Tibial nerve (tissue), 4 donors: ENCODE results near the gene PPM1L. TPM values are rescaled to one million over a fixed set of nuclear protein-coding genes. Genes with fewer than 3 reads are reported as not detected.

Experiments
- DNase-seq, 2 donors: peaks; one replicate each; pipeline ENCODE4 v3.0.0-alpha.2; 2019; ENCODE audit warnings: low spot score in 2 of 2
- H3K27ac ChIP-seq, 4 donors: fragments of 200-600 bp; sonication (generic) in 3 of 4; one replicate each; pipeline ENCODE4 v1.5.1; 2017 to 2019; ENCODE audit warnings: mild to moderate bottlenecking in 1 of 4
- H3K27me3 ChIP-seq, 2 donors: fragments of 200-600 bp; sonication (generic) in 1 of 2; one replicate each; pipeline versions ENCODE4 v1.5.1 to v1.6.0; 2017 to 2019
- H3K36me3 ChIP-seq, 3 donors: fragments of 200-600 bp; sonication (generic); one replicate each; pipeline ENCODE4 v1.5.1; 2018 to 2019
- H3K4me1 ChIP-seq, 4 donors: fragments of 200-600 bp; sonication (generic) in 3 of 4; one replicate each; pipeline ENCODE4 v1.5.1; 2017 to 2019
- H3K4me3 ChIP-seq, 4 donors: fragments of 200-600 bp; sonication (generic) in 3 of 4; one replicate each; pipeline ENCODE4 v1.5.1; 2017 to 2019; ENCODE audit warnings: mild to moderate bottlenecking in 1 of 4, moderate library complexity in 1 of 4
- H3K9me3 ChIP-seq, 4 donors: fragments of 200-600 bp; sonication (generic) in 3 of 4; one replicate each; pipeline ENCODE4 v1.5.1; 2017 to 2019
- CTCF ChIP-seq, 5 experiments: fragments of 200-600 bp in 3 of 5; fragments of 450-650 bp in 2 of 5; sonication (generic) in 3 of 5; IDR thresholded peaks; one replicate each; pipeline ENCODE4 v1.5.1; 2016 to 2019; ENCODE audit warnings: antibody characterized with exemption in 5 of 5, mild to moderate bottlenecking in 3 of 5, moderate library complexity in 2 of 5
- EP300 ChIP-seq, 2 donors: sonication (generic); formaldehyde crosslinking; IDR thresholded peaks; one replicate each; pipeline ENCODE4 v1.6.1; 2017; ENCODE audit warnings: antibody characterized with exemption in 2 of 2, mild to moderate bottlenecking in 1 of 2
- POLR2A ChIP-seq, 2 donors: fragments of 450-650 bp; IDR thresholded peaks; one replicate each; pipeline ENCODE4 v1.6.1; 2017; ENCODE audit warnings: antibody characterized with exemption in 2 of 2, mild to moderate bottlenecking in 2 of 2, moderate library complexity in 2 of 2
- WGBS, 2 donors: methylation state at CpG; one replicate each; pipeline ENCODE4 v1.1.5; 2018; 5-methylcytosine and 5-hydroxymethylcytosine counted together
- total RNA-seq, 4 donors: library from RNA; depleted of rRNA; stranded (reverse); fragments of >200 nt; gene quantifications; one replicate each; pipeline ENCODE4 v1.1.0, GENCODE V29; 2016

PPM1L gene
- total RNA-seq, 4 donors from 2014 or later, result 13.2 to 41.0 (median 24.3) TPM

- H3K4me3 ChIP-seq, result no peak overlapping the region
- no peaks in the 10 kb centered on the region for H3K36me3 ChIP-seq
- no peak overlapping the region for H3K27ac ChIP-seq
- 79 to 81% methylated on average over 2 of the region's 2 CpGs for WGBS, 2 donors
- DNase-seq, result no peak
- no peak for TF ChIP-seq CTCF (IDR thresholded peaks at IDR 0.05)
- H3K4me1 ChIP-seq, result no peaks in the 10 kb centered on the region
- H3K27me3 ChIP-seq, result no peaks in the 10 kb centered on the region
- no peaks in the 10 kb centered on the region for H3K9me3 ChIP-seq
These were observed 194.5 kb downstream of the PPM1L start for GRCh38 chr3:160950542-160950941.

GRCh38 chr3:160950954-160951353, 194.9 kb downstream of the PPM1L start:
- TF ChIP-seq POLR2A (IDR thresholded peaks at IDR 0.05), result no peak
- no peak for TF ChIP-seq EP300 (IDR thresholded peaks at IDR 0.05)
- TF ChIP-seq CTCF (IDR thresholded peaks at IDR 0.05), result no peak
- Histone ChIP-seq H3K9me3 (no peaks in the 10 kb centered on the region), H3K27me3 (no peaks in the 10 kb centered on the region), H3K4me1 (no peaks in the 10 kb centered on the region), H3K36me3 (no peaks in the 10 kb centered on the region), H3K27ac (no peak overlapping the region), H3K4me3 (no peak overlapping the region)
- WGBS, 2 donors, result 53 to 75% methylated on average over 2 of the region's 2 CpGs
- DNase-seq, result no peak

GRCh38 chr3:160951642-160952487, 195.8 kb downstream of the PPM1L start:
- DNase-seq, result no peak
- Histone ChIP-seq H3K4me3 (no peak overlapping the region), H3K9me3 (no peaks in the 10 kb centered on the region), H3K36me3 (no peaks in the 10 kb centered on the region), H3K27me3 (no peaks in the 10 kb centered on the region), H3K4me1 (no peaks in the 10 kb centered on the region), H3K27ac (no peak overlapping the region)
- TF ChIP-seq POLR2A (IDR thresholded peaks at IDR 0.05) (no peak), EP300 (IDR thresholded peaks at IDR 0.05) (no peak), CTCF (IDR thresholded peaks at IDR 0.05) (no peak)
- WGBS, 2 donors, result 70 to 73% methylated on average over 8 of the region's 8 CpGs

- no peak for TF ChIP-seq CTCF (IDR thresholded peaks at IDR 0.05)
- TF ChIP-seq POLR2A (IDR thresholded peaks at IDR 0.05), result no peak
- no peak for TF ChIP-seq EP300 (IDR thresholded peaks at IDR 0.05)
- H3K4me1 ChIP-seq, result no peaks in the 10 kb centered on the region
- DNase-seq, result no peak
- no peak overlapping the region for H3K27ac ChIP-seq
- H3K27me3 ChIP-seq, result no peaks in the 10 kb centered on the region
- no peaks in the 10 kb centered on the region for H3K9me3 ChIP-seq
- 78 to 85% methylated on average over 3 of the region's 3 CpGs for WGBS, 2 donors
- no peaks in the 10 kb centered on the region for H3K36me3 ChIP-seq
- H3K4me3 ChIP-seq, result no peak overlapping the region
These were observed 197.7 kb downstream of the PPM1L start for GRCh38 chr3:160953686-160954085.

- Histone ChIP-seq H3K27me3 (no peaks in the 10 kb centered on the region), H3K36me3 (no peaks in the 10 kb centered on the region), H3K4me1 (no peaks in the 10 kb centered on the region), H3K9me3 (no peaks in the 10 kb centered on the region), H3K4me3 (no peak overlapping the region), H3K27ac (no peak overlapping the region)
- DNase-seq, result no peak
- TF ChIP-seq EP300 (IDR thresholded peaks at IDR 0.05) (no peak), CTCF (IDR thresholded peaks at IDR 0.05) (no peak), POLR2A (IDR thresholded peaks at IDR 0.05) (no peak)
These were observed 200.8 kb downstream of the PPM1L start for GRCh38 chr3:160956785-160957184.
